Liver (tissue), 9 donors: ENCODE results near the gene MROH2B. TPM values are rescaled to one million over a fixed set of nuclear protein-coding genes. Genes with fewer than 3 reads are reported as not detected.

Source experiments
- DNase-seq: peaks from one replicate; pipeline ENCODE4 v3.0.0-alpha.2; 2017; ENCODE audit warnings: low spot score
- H3K27ac ChIP-seq, 2 donors: one replicate each; pipeline ENCODE4 v1.7.0; 2013; ENCODE audit warnings: inconsistent platforms in 2 of 2, low read length in 2 of 2, control low read depth in 1 of 2, low read depth in 1 of 2, mild to moderate bottlenecking in 1 of 2
- H3K27me3 ChIP-seq, 4 donors: one replicate each; pipeline versions ENCODE4 v1.6.1 to v1.7.0; 2013; ENCODE audit warnings: low read length in 3 of 4, inconsistent platforms in 1 of 4, mild to moderate bottlenecking in 1 of 4, moderate library complexity in 1 of 4; ENCODE audit not compliant: control insufficient read depth in 4 of 4, insufficient read depth in 4 of 4
- H3K36me3 ChIP-seq, 4 donors: one replicate each; pipeline versions ENCODE4 v1.6.1 to v1.7.0; 2013; ENCODE audit warnings: low read length in 3 of 4, mild to moderate bottlenecking in 3 of 4, low read depth in 1 of 4, moderate library complexity in 1 of 4; ENCODE audit not compliant: control insufficient read depth in 4 of 4, insufficient read depth in 3 of 4
- H3K4me1 ChIP-seq, 4 donors: one replicate each; pipeline versions ENCODE4 v1.6.1 to v1.7.0; 2013; ENCODE audit warnings: low read length in 3 of 4, mild to moderate bottlenecking in 3 of 4, moderate library complexity in 1 of 4; ENCODE audit not compliant: control insufficient read depth in 4 of 4, insufficient read depth in 4 of 4
- H3K4me3 ChIP-seq, 3 donors: one replicate each; pipeline versions ENCODE4 v1.6.1 to v1.7.0; 2013; ENCODE audit warnings: low read length in 3 of 3, control low read depth in 1 of 3, low read depth in 1 of 3, mild to moderate bottlenecking in 1 of 3
- H3K9ac ChIP-seq, 2 donors: one replicate each; pipeline ENCODE4 v1.7.0; 2013; ENCODE audit warnings: low read length in 2 of 2, mild to moderate bottlenecking in 2 of 2, moderate library complexity in 2 of 2, control low read depth in 1 of 2, low read depth in 1 of 2
- H3K9me3 ChIP-seq, 4 donors: one replicate each; pipeline versions ENCODE4 v1.6.1 to v1.7.0; 2013; ENCODE audit warnings: low read length in 3 of 4; ENCODE audit not compliant: control insufficient read depth in 4 of 4
- ATF3 ChIP-seq: IDR thresholded peaks from 2 replicates; pipeline ENCODE4 v1.6.1; 2016; ENCODE audit warnings: antibody characterized with exemption
- CTCF ChIP-seq: fragments of 150-350 bp; IDR thresholded peaks from 2 replicates; pipeline ENCODE4 v1.5.1; 2017; ENCODE audit warnings: improper control_type of control experiment, low read depth, low read length; ENCODE audit not compliant: missing input control
- FOXA2 ChIP-seq: IDR thresholded peaks from 2 replicates; pipeline ENCODE4 v1.6.1; 2016; ENCODE audit warnings: antibody characterized with exemption
- HNF4G ChIP-seq: IDR thresholded peaks from 2 replicates; pipeline ENCODE4 v1.6.1; 2016; ENCODE audit warnings: antibody characterized with exemption
- NR2F2 ChIP-seq: IDR thresholded peaks from 2 replicates; pipeline ENCODE4 v1.6.1; 2016; ENCODE audit warnings: antibody characterized with exemption
- RAD21 ChIP-seq, 2 donors: IDR thresholded peaks; 2 replicates each; pipeline ENCODE4 v1.6.1; 2016; ENCODE audit warnings: antibody characterized with exemption in 2 of 2, mild to moderate bottlenecking in 2 of 2
- RXRA ChIP-seq, 2 donors: IDR thresholded peaks; 2 replicates each; pipeline ENCODE4 v1.6.1; 2017 to 2018; ENCODE audit warnings: antibody characterized with exemption in 2 of 2, mild to moderate bottlenecking in 1 of 2
- SP1 ChIP-seq: IDR thresholded peaks from 2 replicates; pipeline ENCODE4 v1.6.1; 2018; ENCODE audit warnings: antibody characterized with exemption, mild to moderate bottlenecking
- TAF1 ChIP-seq: conservative IDR thresholded peaks from 2 replicates; pipeline ENCODE4 v1.6.1; 2016; ENCODE audit warnings: antibody characterized with exemption, mild to moderate bottlenecking
- YY1 ChIP-seq: IDR thresholded peaks from 2 replicates; pipeline ENCODE4 v1.6.1; 2016; ENCODE audit warnings: antibody characterized with exemption, mild to moderate bottlenecking
- WGBS: extraction: QIAGEN DNeasy Blood & Tissue Kit; methylation state at CpG from one replicate; pipeline ENCODE4 v1.1.7; 2013; 5-methylcytosine and 5-hydroxymethylcytosine counted together
- polyA plus RNA-seq, 2 donors: library from polyadenylated mRNA; stranded (reverse) in 1 of 2; unstranded in 1 of 2; fragments of 200-250 nt in 1 of 2; fragments of >200 nt in 1 of 2; fragmentation: Nextera tagmentation in 1 of 2; extraction: Ambion mirVana in 1 of 2; gene quantifications; one replicate each; pipeline versions ENCODE4 v1.2.1 to v1.2.3, GENCODE V29; 2013 to 2015
- total RNA-seq, 2 donors: library from RNA; depleted of rRNA; stranded (reverse); fragments of >200 nt; gene quantifications; one replicate each; pipeline ENCODE4 v1.2.3, GENCODE V29; 2014
- TF ChIP-seq, protein P1 (sequence below): IDR thresholded peaks from 2 replicates; pipeline ENCODE4 v1.6.1; 2016; ENCODE audit warnings: antibody characterized with exemption
- TF ChIP-seq, protein P2 (sequence below): IDR thresholded peaks from 2 replicates; pipeline ENCODE4 v1.6.1; 2016; ENCODE audit warnings: antibody characterized with exemption
- donor health status: healthy.
- donor health status: healthy.
- donor health status: healthy.
- donor health status: healthy.
- donor health status: healthy.

The MROH2B gene
- total and polyA plus RNA-seq, 4 donors = under 0.01 to 0.46 (median 0.06) TPM; not detected in 1

DNA sequence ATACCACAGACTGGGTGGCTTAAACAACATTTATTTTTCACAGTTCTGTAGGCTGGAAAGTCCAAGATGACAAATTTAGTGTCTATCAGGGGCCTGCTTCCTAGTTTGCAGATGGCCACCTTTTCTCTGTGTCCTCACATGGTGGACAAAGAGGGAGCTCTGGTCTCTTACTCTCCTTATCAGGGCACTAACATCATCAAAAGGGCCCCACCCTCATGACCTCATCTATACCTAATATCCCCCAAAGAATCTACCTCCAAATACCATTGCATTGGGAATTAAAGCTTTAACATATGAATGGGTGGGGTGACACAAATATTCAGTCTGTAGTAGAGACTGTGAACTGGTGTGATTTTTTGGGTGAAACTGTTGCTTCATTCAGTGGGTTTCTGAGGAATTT, 83.8 kb downstream of the MROH2B start (continued):
- no peak for TF ChIP-seq CTCF
- no peak for TF ChIP-seq TAF1
- TF ChIP-seq, protein P1, sequence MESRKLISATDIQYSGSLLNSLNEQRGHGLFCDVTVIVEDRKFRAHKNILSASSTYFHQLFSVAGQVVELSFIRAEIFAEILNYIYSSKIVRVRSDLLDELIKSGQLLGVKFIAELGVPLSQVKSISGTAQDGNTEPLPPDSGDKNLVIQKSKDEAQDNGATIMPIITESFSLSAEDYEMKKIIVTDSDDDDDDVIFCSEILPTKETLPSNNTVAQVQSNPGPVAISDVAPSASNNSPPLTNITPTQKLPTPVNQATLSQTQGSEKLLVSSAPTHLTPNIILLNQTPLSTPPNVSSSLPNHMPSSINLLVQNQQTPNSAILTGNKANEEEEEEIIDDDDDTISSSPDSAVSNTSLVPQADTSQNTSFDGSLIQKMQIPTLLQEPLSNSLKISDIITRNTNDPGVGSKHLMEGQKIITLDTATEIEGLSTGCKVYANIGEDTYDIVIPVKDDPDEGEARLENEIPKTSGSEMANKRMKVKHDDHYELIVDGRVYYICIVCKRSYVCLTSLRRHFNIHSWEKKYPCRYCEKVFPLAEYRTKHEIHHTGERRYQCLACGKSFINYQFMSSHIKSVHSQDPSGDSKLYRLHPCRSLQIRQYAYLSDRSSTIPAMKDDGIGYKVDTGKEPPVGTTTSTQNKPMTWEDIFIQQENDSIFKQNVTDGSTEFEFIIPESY = no peak
- TF ChIP-seq, protein P2, sequence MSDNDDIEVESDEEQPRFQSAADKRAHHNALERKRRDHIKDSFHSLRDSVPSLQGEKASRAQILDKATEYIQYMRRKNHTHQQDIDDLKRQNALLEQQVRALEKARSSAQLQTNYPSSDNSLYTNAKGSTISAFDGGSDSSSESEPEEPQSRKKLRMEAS = no peak
- TF ChIP-seq RAD21 (IDR thresholded peaks at IDR 0.05) = no peak
- TF ChIP-seq NR2F2 = no peak

GRCh38 chr5:40986666-40987065, 84.5 kb downstream of the MROH2B start:
- Histone ChIP-seq H3K9me3 (peaks cover 0 to 2% (median 0%) of the 10 kb centered on the region in 4 donors), H3K4me1 (peaks cover 5 to 18% (median 11%) of the 10 kb centered on the region in 4 donors), H3K27ac (no peak overlapping the region), H3K4me3 (no peak overlapping the region), H3K9ac (no peak overlapping the region), H3K36me3 (no peaks in the 10 kb centered on the region), H3K27me3 (no peaks in the 10 kb centered on the region)
- 90% methylated on average over 3 of the region's 3 CpGs for WGBS
- DNase-seq = no peak
- no peak for TF ChIP-seq HNF4G
- TF ChIP-seq RAD21 (IDR thresholded peaks at IDR 0.05) = no peak
- TF ChIP-seq CTCF = no peak
- no peak for TF ChIP-seq NR2F2
- TF ChIP-seq, protein P1 = no peak
- TF ChIP-seq RXRA (IDR thresholded peaks at IDR 0.05) = no peak
- TF ChIP-seq ATF3 = no peak
- TF ChIP-seq, protein P2 = no peak
- TF ChIP-seq FOXA2 = no peak
- no peak for TF ChIP-seq YY1
- no peak for TF ChIP-seq SP1
